HepG2 (cell line): Measurements from ENCODE around the gene SEPTIN5. TPM values are rescaled to one million over a fixed set of nuclear protein-coding genes. Genes with fewer than 3 reads are reported as not detected.

Experiments used
- ATAC-seq: fragments of 200-7000 bp; cut with Tn5 transposase; 3 replicates; pipeline ENCODE4 v1.9.1; 2020; ENCODE audit warnings: mild to moderate bottlenecking, moderate library complexity
- BruUV-seq: library from RNA; stranded (reverse); fragments of 400-500 nt; replicated peaks from 2 replicates; lab custom pipeline; 2021; lab: Mats Ljungman, UMichigan
- CTCF ChIA-PET: fragments of 300-600 bp; formaldehyde crosslinking; extraction: SDS; loops from one replicate; lab custom pipeline; 2021; ENCODE audit warnings: low total read pairs, inconsistent platforms, low intra/inter-chr PET ratio; lab: Yijun Ruan, JAX
- POLR2A ChIA-PET: fragments of 350-600 bp; sonication (Branson Sonifier 250); formaldehyde crosslinking; loops from one replicate; lab custom pipeline; 2020; ENCODE audit warnings: antibody characterized with exemption, inconsistent platforms; lab: Yijun Ruan, JAX
- DNase-seq: peaks from one replicate; pipeline ENCODE4 v3.0.0-alpha.2; 2015; ENCODE audit warnings: low spot score
- FAIRE-seq: peaks from 3 replicates; lab custom pipeline; 2011; peaks lifted over from hg19 to GRCh38; lab: Jason Lieb, UNC
- H2AFZ ChIP-seq: one replicate; pipeline ENCODE4 v1.6.1; 2011; ENCODE audit warnings: low read length, inconsistent platforms
- H3K27ac ChIP-seq: fragments of 300-600 bp; 3 replicates; pipeline ENCODE4 v1.8.0; 2011; ENCODE audit warnings: mixed run types, mild to moderate bottlenecking, mixed read lengths, low read length, inconsistent platforms; ENCODE audit not compliant: insufficient read depth; ENCODE audit errors: extremely low read length
- H3K27me3 ChIP-seq, 2 experiments: fragments of 200-600 bp in 1 of 2; 2 replicates in 1 of 2; 3 replicates in 1 of 2; pipeline versions ENCODE4 v1.6.0 to v1.8.0; 2011; ENCODE audit warnings: low read length in 2 of 2, mild to moderate bottlenecking in 2 of 2, moderate library complexity in 2 of 2, inconsistent platforms in 1 of 2; ENCODE audit not compliant: insufficient read depth in 2 of 2, control insufficient read depth in 1 of 2
- H3K36me3 ChIP-seq, 2 experiments: fragments of 200-600 bp in 1 of 2; replicated peaks in 1 of 2; 2 replicates in 1 of 2; 3 replicates in 1 of 2; pipeline versions ENCODE4 v1.5.1 to v1.8.0; 2011; ENCODE audit warnings: low read length in 2 of 2, inconsistent platforms in 1 of 2; ENCODE audit not compliant: insufficient read depth in 2 of 2, control insufficient read depth in 1 of 2
- H3K4me1 ChIP-seq: 2 replicates; pipeline ENCODE4 v1.5.1; 2012; ENCODE audit warnings: low read length, inconsistent platforms; ENCODE audit not compliant: insufficient read depth
- H3K4me2 ChIP-seq: 2 replicates; pipeline ENCODE4 v1.6.0; 2011; ENCODE audit warnings: low read depth, low read length, inconsistent platforms
- H3K4me3 ChIP-seq, 3 experiments: fragments of 200-600 bp in 1 of 3; sonication (generic), shearing (Covaris generic) in 1 of 3; replicated peaks in 1 of 3; 2 replicates each; pipeline ENCODE4 v1.5.1; 2011 to 2016; ENCODE audit warnings: low read length in 3 of 3, inconsistent platforms in 2 of 3, low read depth in 2 of 3, mild to moderate bottlenecking in 2 of 3, control low read depth in 1 of 3, mixed read lengths in 1 of 3; ENCODE audit not compliant: insufficient read depth in 1 of 3
- H3K79me2 ChIP-seq: one replicate; pipeline ENCODE4 v1.6.1; 2011; ENCODE audit warnings: low read length, inconsistent platforms; ENCODE audit not compliant: insufficient read depth
- H3K9ac ChIP-seq: 2 replicates; pipeline ENCODE4 v1.6.0; 2011; ENCODE audit warnings: mild to moderate bottlenecking, low read depth, low read length, inconsistent platforms; ENCODE audit not compliant: insufficient read depth
- H3K9me3 ChIP-seq: 2 replicates; pipeline ENCODE4 v1.5.1; 2012; ENCODE audit warnings: mild to moderate bottlenecking, low read length
- H4K20me1 ChIP-seq: 2 replicates; pipeline ENCODE4 v1.6.0; 2011; ENCODE audit warnings: inconsistent platforms, mild to moderate bottlenecking, low read length, moderate library complexity; ENCODE audit not compliant: insufficient read depth
- ATM ChIP-seq: fragments of 450-650 bp; IDR thresholded peaks from 2 replicates; pipeline ENCODE4 v1.7.1; 2017; ENCODE audit warnings: mild to moderate bottlenecking, borderline replicate concordance
- HMGXB3 ChIP-seq: sonication (generic); formaldehyde crosslinking; IDR thresholded peaks from 2 replicates; pipeline ENCODE4 v1.4.0; 2020; ENCODE audit warnings: missing genetic modification reagents, borderline replicate concordance
- PAXIP1 ChIP-seq: sonication (generic); formaldehyde crosslinking; conservative IDR thresholded peaks from 2 replicates; pipeline ENCODE4 v1.4.0; 2020; ENCODE audit warnings: mild to moderate bottlenecking, missing genetic modification reagents, moderate library complexity
- SIN3A ChIP-seq: IDR thresholded peaks from 2 replicates; pipeline ENCODE4 v1.6.1; 2011; ENCODE audit warnings: low read depth, mild to moderate bottlenecking, control low read depth, low read length, borderline replicate concordance
- ZNF460 ChIP-seq: sonication (generic); formaldehyde crosslinking; IDR thresholded peaks from 2 replicates; pipeline ENCODE4 v1.5.1; 2020; ENCODE audit warnings: missing genetic modification reagents, mild to moderate bottlenecking, borderline replicate concordance
- ZNF562 ChIP-seq: sonication (generic); formaldehyde crosslinking; IDR thresholded peaks from 2 replicates; pipeline ENCODE4 v1.8.0; 2022; ENCODE audit warnings: missing genetic modification reagents, borderline replicate concordance
- WGBS: methylation state at CpG from one replicate; pipeline ENCODE4 v1.1.6; 2017; ENCODE audit warnings: low lambda C conversion rate; 5-methylcytosine and 5-hydroxymethylcytosine counted together
- in situ Hi-C: cut with HindIII; loops from 2 replicates; pipeline ENCODE4 v1.10.0; 2017; ENCODE audit warnings: low pct_unique_long_range_greater_than_20kb; ENCODE audit not compliant: extremely low pct_ligation_motif_present
- intact Hi-C: fragments of 100-400 bp; cut with micrococcal nuclease; formaldehyde crosslinking; loops from one replicate; pipeline ENCODE4 v1.10.0; 2022; ENCODE audit not compliant: unreplicated experiment
- polyA plus RNA-seq, 8 experiments: library from polyadenylated mRNA; depleted of rRNA in 3 of 8; stranded (reverse) in 7 of 8; unstranded in 1 of 8; fragments of >200 nt; fragmentation: Illumina TruSeq in 4 of 8; extraction: Trizol in 4 of 8; gene quantifications; 2 replicates each; pipeline versions ENCODE4 v1.2.1 to v1.2.3, GENCODE V29; 2011 to 2016; ENCODE audit warnings: low read depth in 4 of 8, missing spikeins in 1 of 8, mixed read lengths in 1 of 8; ENCODE audit not compliant: insufficient read depth in 1 of 8
- total RNA-seq, 5 experiments: library from RNA; depleted of rRNA; stranded (reverse); fragments of >200 nt; fragmentation: Illumina TruSeq; extraction: Trizol; gene quantifications; 2 replicates each; pipeline ENCODE4 v1.2.3, GENCODE V29; 2016; ENCODE audit warnings: low read depth in 1 of 5

Gene SEPTIN5
- total and polyA plus RNA-seq, 2 of the 13 experiments (the other 11 are each of a cell fraction or from before 2014, with no cell fraction given): 0.33 TPM; not detected in 1

GRCh38 chr22:19672054-19672776 lies 42.1 kb upstream of the SEPTIN5 start (continued):
- no peak for TF ChIP-seq PAXIP1 (CRISPR knock-in tag)

- Histone ChIP-seq H3K9me3 (no peaks in the 10 kb centered on the region), H3K4me1 (no peaks in the 10 kb centered on the region), H3K9ac (no peak overlapping the region), H3K79me2 (no peaks in the 10 kb centered on the region), H3K4me3 (no peak overlapping the region), H2AFZ (no peak overlapping the region), H3K36me3 (no peaks in the 10 kb centered on the region), H3K27me3 (peaks cover 0 to 15% of the 10 kb centered on the region in 2 experiments; a peak in 4 of 5 replicates), H3K27ac (no peak overlapping the region), H3K4me2 (no peak overlapping the region), H4K20me1 (no peaks in the 10 kb centered on the region)
- BruUV-seq: no TSS peak
- intact Hi-C loops: no loop called here
- ChIA-PET POLR2A (no interaction called here), CTCF (no interaction called here)
- FAIRE-seq (no peak), ATAC-seq (no peak), DNase-seq (no peak)
- TF ChIP-seq HMGXB3 (CRISPR knock-in tag) (no peak), SIN3A (no peak), ATM (no peak), ZNF460 (CRISPR knock-in tag) (no peak), ZNF562 (CRISPR knock-in tag) (no peak)
- in situ Hi-C loops: no loop called here
- WGBS: 0% methylated on average over 4 of the region's 4 CpGs
Observed at GRCh38 chr22:19673660-19674059, 40.6 kb upstream of the SEPTIN5 start.
